Neural cell (in vitro differentiated cells): ENCODE data around the gene CDK6. TPM values are rescaled to one million over a fixed set of nuclear protein-coding genes. Genes with fewer than 3 reads are reported as not detected.

Experiments used
- H2AFZ ChIP-seq: fragments of 200-600, 300-800 bp; sonication (generic), shearing (Covaris generic); 2 replicates; pipeline ENCODE4 v1.6.0; 2014; ENCODE audit warnings: low read depth, mild to moderate bottlenecking, antibody characterized with exemption, low read length, moderate library complexity
- H3F3A ChIP-seq: fragments of 200-600 bp; shearing (Covaris generic); 2 replicates; pipeline ENCODE4 v1.6.1; 2016; ENCODE audit warnings: mild to moderate bottlenecking, moderate library complexity, mixed read lengths, antibody characterized with exemption, low read length; ENCODE audit not compliant: insufficient read depth, poor library complexity, severe bottlenecking
- H3K27ac ChIP-seq: fragments of 200-600, 300-800 bp; sonication (generic), shearing (Covaris generic); 2 replicates; pipeline ENCODE4 v1.5.1; 2014; ENCODE audit warnings: mild to moderate bottlenecking, low read length, moderate library complexity
- H3K27me3 ChIP-seq: fragments of 300-800, 200-600 bp; sonication (generic), shearing (Covaris generic); 2 replicates; pipeline ENCODE4 v1.6.0; 2014; ENCODE audit warnings: mild to moderate bottlenecking, low read depth, low read length, moderate library complexity; ENCODE audit not compliant: insufficient read depth
- H3K36me3 ChIP-seq: fragments of 300-800, 200-600 bp; sonication (generic), shearing (Covaris generic); 2 replicates; pipeline ENCODE4 v1.5.1; 2014; ENCODE audit warnings: mild to moderate bottlenecking, antibody characterized with exemption, low read length, moderate library complexity; ENCODE audit not compliant: insufficient read depth
- H3K4me2 ChIP-seq: fragments of 300-800, 200-600 bp; sonication (generic), shearing (Covaris generic); 2 replicates; pipeline ENCODE4 v1.6.0; 2014; ENCODE audit warnings: mild to moderate bottlenecking, low read length
- H3K4me3 ChIP-seq: fragments of 300-800, 200-600 bp; sonication (generic), shearing (Covaris generic); 2 replicates; pipeline ENCODE4 v1.5.1; 2014; ENCODE audit warnings: mild to moderate bottlenecking, low read length, moderate library complexity
- H3K79me2 ChIP-seq: fragments of 200-600 bp; shearing (Covaris generic); replicated peaks from 2 replicates; pipeline ENCODE4 v1.6.0; 2014; ENCODE audit warnings: mild to moderate bottlenecking, low read length, moderate library complexity; ENCODE audit not compliant: insufficient read depth
- H3K9ac ChIP-seq: fragments of 300-800, 200-600 bp; sonication (generic), shearing (Covaris generic); 2 replicates; pipeline ENCODE4 v1.6.1; 2016; ENCODE audit warnings: mild to moderate bottlenecking, low read length, mixed read lengths
- H3K9me2 ChIP-seq: fragments of 200-600 bp; shearing (Covaris generic); 2 replicates; pipeline ENCODE4 v1.6.1; 2016; ENCODE audit warnings: mild to moderate bottlenecking, low read length, mixed read lengths; ENCODE audit not compliant: insufficient read depth
- H3K9me3 ChIP-seq: fragments of 200-600, 300-800 bp; sonication (generic), shearing (Covaris generic); 2 replicates; pipeline ENCODE4 v1.6.1; 2016; ENCODE audit warnings: mild to moderate bottlenecking, mixed run types, low read length, moderate library complexity, mixed read lengths
- H4K20me1 ChIP-seq: fragments of 200-600 bp; shearing (Covaris generic); 2 replicates; pipeline ENCODE4 v1.6.1; 2016; ENCODE audit warnings: mild to moderate bottlenecking, mixed run types; ENCODE audit not compliant: insufficient read depth
- EP300 ChIP-seq: fragments of 450-650 bp; conservative IDR thresholded peaks from 2 replicates; pipeline ENCODE4 v1.6.1; 2014; ENCODE audit warnings: antibody characterized with exemption, mild to moderate bottlenecking, moderate library complexity; ENCODE audit not compliant: poor library complexity, severe bottlenecking
- EZH2 ChIP-seq: fragments of 200-600, 300-800 bp; shearing (Covaris generic), sonication (generic); IDR thresholded peaks from 2 replicates; pipeline ENCODE4 v1.6.1; 2014; ENCODE audit warnings: antibody characterized with exemption, low read length, borderline replicate concordance, mild to moderate bottlenecking; ENCODE audit not compliant: insufficient read depth, poor library complexity, severe bottlenecking
- MXI1 ChIP-seq: fragments of 450-650 bp; conservative IDR thresholded peaks from 2 replicates; pipeline ENCODE4 v1.6.1; 2014; ENCODE audit warnings: antibody characterized with exemption, mild to moderate bottlenecking; ENCODE audit not compliant: poor library complexity, severe bottlenecking
- POLR2AphosphoS5 ChIP-seq: IDR thresholded peaks from 2 replicates; pipeline ENCODE4 v1.6.1; 2012
- RAD21 ChIP-seq: fragments of 450-650 bp; conservative IDR thresholded peaks from 2 replicates; pipeline ENCODE4 v1.6.1; 2014; ENCODE audit warnings: antibody characterized with exemption, mild to moderate bottlenecking, moderate library complexity
- SMC3 ChIP-seq: fragments of 450-650 bp; conservative IDR thresholded peaks from 2 replicates; pipeline ENCODE4 v1.6.1; 2014; ENCODE audit warnings: antibody characterized with exemption, mild to moderate bottlenecking, moderate library complexity; ENCODE audit not compliant: poor library complexity
- TAF1 ChIP-seq: IDR thresholded peaks from 2 replicates; pipeline ENCODE4 v1.6.1; 2012; ENCODE audit warnings: low read depth
- polyA plus RNA-seq: library from polyadenylated mRNA; depleted of rRNA; stranded (reverse); fragments of >200 nt; gene quantifications from 2 replicates; pipeline ENCODE4 v1.2.3, GENCODE V29; 2014
- TF ChIP-seq, protein P1 (sequence below): fragments of 450-650 bp; IDR thresholded peaks from 2 replicates; pipeline ENCODE4 v1.5.1; 2014; ENCODE audit warnings: antibody characterized with exemption, mild to moderate bottlenecking, moderate library complexity; ENCODE audit not compliant: poor library complexity, severe bottlenecking
- TF ChIP-seq, protein P2 (sequence below): IDR thresholded peaks from 2 replicates; pipeline ENCODE4 v1.6.1; 2012; ENCODE audit warnings: borderline replicate concordance

The CDK6 gene
- polyA plus RNA-seq, 1 donor from 2014 or later = 4.1 TPM

DNA sequence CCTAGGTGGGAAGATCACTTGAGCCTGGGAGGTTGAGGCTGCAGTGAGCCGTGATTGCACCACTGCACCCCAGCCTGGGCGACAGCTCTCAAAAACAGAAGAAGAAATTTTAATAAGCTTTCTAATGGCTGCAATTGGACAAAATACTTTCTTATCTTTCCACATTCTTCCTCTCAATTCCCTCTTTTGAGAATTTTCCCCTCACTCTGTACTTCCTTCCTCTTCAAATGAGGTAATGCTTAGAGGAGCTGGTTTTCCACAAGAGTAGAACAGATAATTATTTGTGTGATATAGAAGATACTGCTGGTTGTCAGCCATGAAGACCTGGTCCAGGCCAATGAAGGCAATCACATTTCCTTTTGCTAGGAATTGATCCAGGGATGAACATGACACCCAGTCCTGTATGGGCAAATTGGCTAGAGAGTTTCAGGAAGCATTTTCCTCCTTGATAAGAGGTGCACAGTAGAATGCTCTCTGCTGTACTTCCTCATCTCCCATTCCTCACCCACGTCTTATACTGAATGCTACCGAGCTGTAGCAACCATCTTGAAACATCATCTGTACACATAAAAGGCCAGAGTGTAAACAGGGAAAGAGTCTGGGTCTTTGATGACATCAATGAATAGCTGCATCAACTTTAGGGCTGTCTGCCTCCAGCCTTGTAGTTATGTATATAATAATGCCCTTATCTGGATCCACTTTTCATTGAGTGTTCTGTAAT, 103.9 kb downstream of the CDK6 start:
- H3K9me2 ChIP-seq = no peaks in the 10 kb centered on the region

DNA sequence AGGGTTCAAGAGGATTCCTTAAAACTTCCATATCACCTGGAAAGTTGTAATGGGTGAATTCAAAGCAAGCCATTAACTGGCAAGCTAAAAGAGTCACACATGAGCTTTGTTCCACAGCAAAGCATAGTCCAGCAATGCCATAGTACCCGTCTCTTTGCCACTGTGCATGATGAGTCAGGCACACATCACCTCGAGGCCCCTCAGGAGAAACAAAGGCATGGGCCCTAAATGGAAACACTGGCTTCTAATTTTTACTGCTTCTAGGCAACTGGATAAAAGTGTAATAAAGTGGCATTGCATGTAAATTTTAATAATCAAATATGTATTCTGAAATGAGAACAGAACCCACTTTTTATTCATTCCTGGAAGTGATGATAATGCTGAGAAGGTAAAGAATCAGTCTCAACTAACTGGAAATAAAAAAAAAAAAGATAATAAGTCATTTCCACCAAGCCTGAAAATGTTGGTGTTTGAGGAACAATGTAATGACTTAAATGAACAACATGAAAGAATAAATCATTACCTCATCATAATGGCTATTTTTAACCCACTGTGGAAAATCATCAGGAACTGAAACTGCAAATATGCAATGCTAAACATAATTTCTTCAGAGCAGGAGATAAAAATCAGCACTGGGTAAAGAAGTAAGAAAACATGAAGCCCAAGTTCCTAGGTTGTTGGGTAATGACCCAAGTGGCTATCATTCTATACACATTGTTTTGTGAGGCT, 104.9 kb downstream of the CDK6 start:
- H3K9me2 ChIP-seq = no peaks in the 10 kb centered on the region
- H3K27ac ChIP-seq = no peak overlapping the region
- H3K9ac ChIP-seq = no peak overlapping the region
- H3F3A ChIP-seq = no peaks in the 10 kb centered on the region
- H3K9me3 ChIP-seq = no peaks in the 10 kb centered on the region
- no peak overlapping the region for H2AFZ ChIP-seq
- H3K4me2 ChIP-seq = no peak overlapping the region
- no peaks in the 10 kb centered on the region for H4K20me1 ChIP-seq
- no peaks in the 10 kb centered on the region for H3K79me2 ChIP-seq
- no peaks in the 10 kb centered on the region for H3K36me3 ChIP-seq
- no peak overlapping the region for H3K4me3 ChIP-seq
- no peaks in the 10 kb centered on the region for H3K27me3 ChIP-seq
- TF ChIP-seq, protein P1, sequence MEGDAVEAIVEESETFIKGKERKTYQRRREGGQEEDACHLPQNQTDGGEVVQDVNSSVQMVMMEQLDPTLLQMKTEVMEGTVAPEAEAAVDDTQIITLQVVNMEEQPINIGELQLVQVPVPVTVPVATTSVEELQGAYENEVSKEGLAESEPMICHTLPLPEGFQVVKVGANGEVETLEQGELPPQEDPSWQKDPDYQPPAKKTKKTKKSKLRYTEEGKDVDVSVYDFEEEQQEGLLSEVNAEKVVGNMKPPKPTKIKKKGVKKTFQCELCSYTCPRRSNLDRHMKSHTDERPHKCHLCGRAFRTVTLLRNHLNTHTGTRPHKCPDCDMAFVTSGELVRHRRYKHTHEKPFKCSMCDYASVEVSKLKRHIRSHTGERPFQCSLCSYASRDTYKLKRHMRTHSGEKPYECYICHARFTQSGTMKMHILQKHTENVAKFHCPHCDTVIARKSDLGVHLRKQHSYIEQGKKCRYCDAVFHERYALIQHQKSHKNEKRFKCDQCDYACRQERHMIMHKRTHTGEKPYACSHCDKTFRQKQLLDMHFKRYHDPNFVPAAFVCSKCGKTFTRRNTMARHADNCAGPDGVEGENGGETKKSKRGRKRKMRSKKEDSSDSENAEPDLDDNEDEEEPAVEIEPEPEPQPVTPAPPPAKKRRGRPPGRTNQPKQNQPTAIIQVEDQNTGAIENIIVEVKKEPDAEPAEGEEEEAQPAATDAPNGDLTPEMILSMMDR = no peak
- TF ChIP-seq TAF1 (no peak), POLR2AphosphoS5 (no peak), MXI1 (no peak), RAD21 (no peak), EZH2 (no peak), EP300 (no peak)
- TF ChIP-seq, protein P2, sequence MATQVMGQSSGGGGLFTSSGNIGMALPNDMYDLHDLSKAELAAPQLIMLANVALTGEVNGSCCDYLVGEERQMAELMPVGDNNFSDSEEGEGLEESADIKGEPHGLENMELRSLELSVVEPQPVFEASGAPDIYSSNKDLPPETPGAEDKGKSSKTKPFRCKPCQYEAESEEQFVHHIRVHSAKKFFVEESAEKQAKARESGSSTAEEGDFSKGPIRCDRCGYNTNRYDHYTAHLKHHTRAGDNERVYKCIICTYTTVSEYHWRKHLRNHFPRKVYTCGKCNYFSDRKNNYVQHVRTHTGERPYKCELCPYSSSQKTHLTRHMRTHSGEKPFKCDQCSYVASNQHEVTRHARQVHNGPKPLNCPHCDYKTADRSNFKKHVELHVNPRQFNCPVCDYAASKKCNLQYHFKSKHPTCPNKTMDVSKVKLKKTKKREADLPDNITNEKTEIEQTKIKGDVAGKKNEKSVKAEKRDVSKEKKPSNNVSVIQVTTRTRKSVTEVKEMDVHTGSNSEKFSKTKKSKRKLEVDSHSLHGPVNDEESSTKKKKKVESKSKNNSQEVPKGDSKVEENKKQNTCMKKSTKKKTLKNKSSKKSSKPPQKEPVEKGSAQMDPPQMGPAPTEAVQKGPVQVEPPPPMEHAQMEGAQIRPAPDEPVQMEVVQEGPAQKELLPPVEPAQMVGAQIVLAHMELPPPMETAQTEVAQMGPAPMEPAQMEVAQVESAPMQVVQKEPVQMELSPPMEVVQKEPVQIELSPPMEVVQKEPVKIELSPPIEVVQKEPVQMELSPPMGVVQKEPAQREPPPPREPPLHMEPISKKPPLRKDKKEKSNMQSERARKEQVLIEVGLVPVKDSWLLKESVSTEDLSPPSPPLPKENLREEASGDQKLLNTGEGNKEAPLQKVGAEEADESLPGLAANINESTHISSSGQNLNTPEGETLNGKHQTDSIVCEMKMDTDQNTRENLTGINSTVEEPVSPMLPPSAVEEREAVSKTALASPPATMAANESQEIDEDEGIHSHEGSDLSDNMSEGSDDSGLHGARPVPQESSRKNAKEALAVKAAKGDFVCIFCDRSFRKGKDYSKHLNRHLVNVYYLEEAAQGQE = no peak

More for the DNA sequence above, 103.9 kb downstream of the CDK6 start:
- H2AFZ ChIP-seq = no peak overlapping the region
- no peaks in the 10 kb centered on the region for H3K36me3 ChIP-seq
- no peak overlapping the region for H3K9ac ChIP-seq
- TF ChIP-seq TAF1 = no peak
- no peak for TF ChIP-seq EP300
- no peak for TF ChIP-seq POLR2AphosphoS5
- no peak for TF ChIP-seq SMC3
- TF ChIP-seq EZH2 = no peak
- TF ChIP-seq MXI1 = no peak
- TF ChIP-seq, protein P2 = no peak
- TF ChIP-seq, protein P1 = no peak
- no peak for TF ChIP-seq RAD21
- H3K27ac ChIP-seq = no peak overlapping the region
- no peaks in the 10 kb centered on the region for H3F3A ChIP-seq
- H3K9me3 ChIP-seq = no peaks in the 10 kb centered on the region
- no peaks in the 10 kb centered on the region for H3K79me2 ChIP-seq
- no peaks in the 10 kb centered on the region for H3K27me3 ChIP-seq
- H4K20me1 ChIP-seq = no peaks in the 10 kb centered on the region
- H3K4me2 ChIP-seq = no peak overlapping the region
- no peak overlapping the region for H3K4me3 ChIP-seq
